HG03066 (cell line): ENCODE results near the gene MYRF.
A peak's percentile ranks its signal among the peaks of the same experiment; 100 is the strongest.

Experiments used
- ATAC-seq: cut with Tn5 transposase; IDR thresholded peaks from one replicate; pipeline ENCODE4 v1.9.1; 2021; ENCODE audit warnings: low read depth; ENCODE audit not compliant: unreplicated experiment

The MYRF gene

DNA sequence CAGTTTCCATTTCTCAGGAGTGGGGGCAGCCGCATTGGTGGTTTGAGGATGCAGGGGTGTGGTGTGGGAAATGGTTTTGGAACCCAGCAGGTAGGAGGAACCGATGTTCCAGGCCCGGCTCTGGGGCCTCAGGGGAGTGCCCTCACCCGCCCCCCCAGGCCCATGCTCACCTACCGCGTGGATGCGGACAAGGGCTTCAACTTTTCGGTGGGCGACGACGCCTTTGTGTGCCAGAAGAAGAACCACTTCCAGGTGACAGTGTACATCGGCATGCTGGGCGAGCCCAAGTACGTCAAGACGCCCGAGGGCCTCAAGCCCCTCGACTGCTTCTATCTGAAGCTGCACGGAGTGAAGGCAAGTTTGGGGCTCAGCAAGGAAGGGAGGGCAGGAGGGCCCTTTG is 21.4 kb downstream of the MYRF start:
- ATAC-seq = no peak

DNA sequence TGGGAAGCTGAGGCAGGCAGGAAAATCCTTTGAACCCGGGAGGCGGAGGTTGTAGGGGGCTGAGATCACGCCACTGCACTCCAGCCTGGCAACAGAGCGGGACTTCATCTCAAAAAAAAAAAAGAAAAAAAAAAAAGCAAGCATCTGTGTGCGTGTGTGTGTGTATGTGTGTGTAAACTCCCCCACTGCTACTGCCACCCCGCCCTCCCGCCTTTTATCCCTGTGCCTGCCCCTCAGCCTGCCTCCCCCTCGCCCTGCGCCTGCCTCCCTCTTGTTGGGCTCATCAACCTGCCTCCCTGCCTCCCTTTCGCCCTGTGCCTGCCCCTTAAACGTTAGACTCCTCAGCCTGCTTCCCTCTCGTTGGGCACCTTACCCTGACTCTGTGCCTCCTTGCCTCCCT is 22.0 kb downstream of the MYRF start:
- ATAC-seq = no peak

DNA sequence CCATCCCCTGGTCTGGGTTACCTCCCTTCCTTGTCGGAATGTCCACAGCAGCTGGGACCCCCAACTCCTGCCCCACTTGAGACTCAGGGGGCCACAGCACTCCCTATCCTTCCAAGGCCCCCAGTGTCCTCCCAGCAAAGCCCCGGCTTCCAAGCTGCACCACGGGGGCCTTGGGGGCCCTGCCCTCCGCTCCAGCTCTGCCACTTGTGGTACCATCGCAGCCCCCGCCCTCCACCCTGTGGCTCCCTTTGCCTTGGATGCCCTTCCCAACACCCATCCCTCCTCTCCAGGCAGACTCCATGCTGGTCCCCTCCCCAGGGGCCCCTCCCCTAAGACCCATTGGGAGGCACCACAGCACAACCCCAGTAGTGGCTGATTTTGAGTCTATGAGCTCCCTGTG is 22.7 kb downstream of the MYRF start:
- ATAC-seq = no peak

DNA sequence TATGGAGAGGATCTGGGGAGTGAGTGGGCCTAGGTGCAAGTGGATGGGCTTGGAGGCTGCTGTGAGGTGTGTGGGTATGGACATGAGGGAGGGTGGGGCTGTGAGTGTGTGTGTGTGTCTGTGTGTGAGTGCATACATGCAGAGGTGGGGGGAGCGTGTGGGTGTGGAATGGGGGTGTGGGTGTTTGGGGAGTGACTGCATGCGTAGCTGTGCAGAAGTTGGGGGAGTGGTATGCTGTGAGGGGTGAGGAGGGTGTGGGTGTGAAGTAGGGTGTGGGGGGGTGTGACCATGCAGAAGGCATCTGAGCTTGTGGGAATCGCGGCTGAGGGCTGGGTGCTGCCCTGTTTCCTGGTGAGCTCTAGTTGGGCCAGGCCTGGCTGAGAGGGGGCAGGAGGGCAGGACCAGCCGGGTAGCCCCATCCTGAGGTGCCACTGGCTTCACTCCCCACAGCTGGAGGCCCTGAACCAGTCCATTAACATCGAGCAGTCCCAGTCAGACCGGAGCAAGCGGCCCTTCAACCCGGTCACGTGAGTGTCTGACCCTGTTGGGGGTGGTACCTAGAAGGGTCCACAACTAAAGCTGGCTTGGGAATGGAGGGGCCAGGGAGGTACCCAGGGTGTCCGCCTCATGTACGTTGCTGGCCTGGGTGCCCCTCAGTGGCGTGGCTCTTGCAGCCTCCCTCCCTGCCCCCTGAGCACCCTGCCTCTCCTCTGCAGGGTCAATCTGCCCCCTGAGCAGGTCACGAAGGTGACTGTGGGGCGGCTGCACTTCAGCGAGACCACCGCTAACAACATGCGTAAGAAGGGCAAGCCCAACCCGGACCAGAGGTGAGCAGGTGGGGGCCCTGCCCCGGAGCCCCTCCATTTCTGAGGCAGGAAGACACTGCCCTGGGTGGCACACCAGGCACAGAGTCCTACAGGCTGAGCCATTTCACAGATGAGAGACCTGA is 23.4 kb downstream of the MYRF start:
- no peak for ATAC-seq

DNA sequence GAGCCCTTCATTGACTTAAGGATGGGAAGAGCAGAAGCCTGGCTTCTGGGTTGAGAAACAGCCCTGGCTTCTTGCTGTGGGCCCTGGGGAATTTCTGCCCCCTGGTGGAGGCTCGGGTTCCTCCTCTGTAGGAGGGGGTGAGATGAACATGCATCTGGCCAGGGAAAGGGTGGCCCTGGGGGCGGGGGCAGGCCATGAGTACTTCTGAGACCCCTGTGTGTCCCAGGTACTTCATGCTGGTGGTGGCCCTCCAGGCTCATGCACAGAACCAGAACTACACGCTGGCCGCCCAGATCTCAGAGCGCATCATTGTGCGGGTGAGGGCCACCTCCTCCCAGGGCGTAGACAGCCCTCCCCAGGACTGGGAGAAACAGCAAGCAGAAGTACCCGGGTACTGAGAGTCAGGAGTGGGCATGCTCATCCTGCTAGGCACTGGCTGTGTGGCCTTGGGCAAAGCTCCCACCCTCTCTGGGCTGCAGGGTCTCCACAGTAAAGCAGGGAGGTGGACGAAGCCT is 24.2 kb downstream of the MYRF start:
- ATAC-seq = no peak

DNA sequence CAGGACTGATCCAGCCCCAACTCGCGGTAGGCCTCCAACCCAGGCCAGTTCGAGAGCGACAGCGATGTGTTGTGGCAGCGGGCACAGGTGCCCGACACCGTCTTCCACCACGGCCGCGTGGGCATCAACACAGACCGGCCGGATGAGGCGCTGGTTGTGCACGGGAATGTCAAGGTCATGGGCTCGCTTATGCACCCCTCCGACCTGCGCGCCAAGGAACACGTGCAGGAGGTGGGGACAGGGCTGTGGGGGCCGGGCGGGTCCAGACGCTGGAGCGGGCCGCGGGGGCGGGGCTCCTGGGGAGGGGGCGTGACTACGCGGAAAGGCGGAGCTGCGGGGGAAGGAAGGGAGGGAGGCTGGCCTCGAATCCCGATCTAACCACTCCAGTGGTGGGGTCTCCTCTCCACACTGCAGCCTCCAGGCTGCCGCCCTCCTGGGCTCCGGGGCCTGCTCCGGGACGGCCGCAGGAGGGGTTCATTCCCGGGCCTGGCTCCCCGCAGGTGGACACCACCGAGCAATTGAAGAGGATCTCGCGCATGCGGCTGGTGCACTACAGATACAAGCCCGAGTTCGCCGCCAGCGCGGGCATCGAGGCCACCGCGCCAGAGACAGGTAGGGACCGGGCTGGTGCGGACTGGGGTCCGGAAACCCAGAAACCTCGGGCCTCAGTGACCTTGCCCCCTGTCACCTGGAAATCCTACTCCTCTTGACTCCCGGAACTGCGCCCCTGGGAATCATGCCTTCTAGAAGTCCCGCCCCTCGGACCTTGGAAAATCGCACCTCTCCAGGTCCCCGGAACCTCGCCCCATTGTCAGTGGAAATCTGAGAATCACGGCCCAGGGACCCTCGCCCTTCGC is 25.0 kb downstream of the MYRF start:
- ATAC-seq = no peak

DNA sequence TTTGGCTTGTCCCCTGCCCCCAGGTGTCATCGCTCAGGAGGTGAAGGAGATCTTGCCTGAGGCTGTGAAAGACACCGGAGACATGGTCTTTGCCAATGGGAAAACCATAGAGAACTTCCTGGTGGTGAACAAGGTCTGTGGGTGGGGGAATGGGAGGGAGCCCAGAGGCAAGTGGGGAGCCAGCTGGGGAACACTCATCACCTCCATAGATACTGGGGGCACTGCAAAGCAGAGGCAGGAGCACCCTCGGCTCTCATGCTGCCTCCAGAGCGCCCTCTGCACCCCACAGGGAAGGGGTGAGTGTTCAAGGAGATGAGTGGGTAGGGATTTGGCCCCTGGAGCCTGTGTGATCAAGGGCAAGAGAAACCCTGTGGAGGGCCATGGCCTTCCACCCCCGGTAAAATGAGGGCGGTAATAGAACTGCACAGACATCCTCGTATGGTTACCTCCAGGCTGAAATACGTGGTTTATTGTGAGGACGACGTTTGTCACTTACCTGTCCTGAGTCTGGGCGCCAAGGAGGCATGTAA is 26.0 kb downstream of the MYRF start:
- ATAC-seq = no peak

DNA sequence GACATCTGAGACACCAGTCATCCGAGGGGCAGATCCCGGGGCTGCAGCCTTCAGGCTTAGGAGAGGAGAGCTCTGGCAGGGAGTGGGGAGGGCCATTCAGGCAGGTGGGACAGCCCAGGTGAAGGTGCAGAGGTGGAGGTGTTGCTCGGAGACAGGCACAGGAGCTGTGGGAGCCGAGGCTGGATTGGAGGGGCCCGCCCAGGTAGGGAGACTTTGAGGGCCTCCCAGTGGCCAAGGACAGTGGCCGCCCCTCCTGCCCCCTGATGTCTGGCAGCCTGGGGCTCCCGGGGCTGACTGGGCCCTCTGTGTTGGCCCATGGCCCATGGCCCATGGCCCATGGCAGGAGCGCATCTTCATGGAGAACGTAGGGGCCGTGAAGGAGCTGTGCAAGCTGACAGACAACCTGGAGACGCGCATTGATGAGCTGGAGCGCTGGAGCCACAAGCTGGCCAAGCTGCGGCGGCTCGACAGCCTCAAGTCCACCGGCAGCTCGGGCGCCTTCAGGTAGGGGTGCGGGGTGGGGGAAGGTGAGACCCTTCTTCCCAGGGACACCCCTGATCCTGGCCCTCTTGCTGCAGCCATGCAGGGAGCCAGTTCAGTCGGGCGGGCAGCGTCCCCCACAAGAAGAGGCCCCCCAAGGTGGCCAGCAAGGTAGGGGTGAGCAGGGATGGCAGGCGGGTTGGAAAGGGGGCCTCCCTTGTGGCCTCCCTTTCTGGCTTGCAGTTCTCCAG is 26.6 kb downstream of the MYRF start:
- no peak for ATAC-seq

DNA sequence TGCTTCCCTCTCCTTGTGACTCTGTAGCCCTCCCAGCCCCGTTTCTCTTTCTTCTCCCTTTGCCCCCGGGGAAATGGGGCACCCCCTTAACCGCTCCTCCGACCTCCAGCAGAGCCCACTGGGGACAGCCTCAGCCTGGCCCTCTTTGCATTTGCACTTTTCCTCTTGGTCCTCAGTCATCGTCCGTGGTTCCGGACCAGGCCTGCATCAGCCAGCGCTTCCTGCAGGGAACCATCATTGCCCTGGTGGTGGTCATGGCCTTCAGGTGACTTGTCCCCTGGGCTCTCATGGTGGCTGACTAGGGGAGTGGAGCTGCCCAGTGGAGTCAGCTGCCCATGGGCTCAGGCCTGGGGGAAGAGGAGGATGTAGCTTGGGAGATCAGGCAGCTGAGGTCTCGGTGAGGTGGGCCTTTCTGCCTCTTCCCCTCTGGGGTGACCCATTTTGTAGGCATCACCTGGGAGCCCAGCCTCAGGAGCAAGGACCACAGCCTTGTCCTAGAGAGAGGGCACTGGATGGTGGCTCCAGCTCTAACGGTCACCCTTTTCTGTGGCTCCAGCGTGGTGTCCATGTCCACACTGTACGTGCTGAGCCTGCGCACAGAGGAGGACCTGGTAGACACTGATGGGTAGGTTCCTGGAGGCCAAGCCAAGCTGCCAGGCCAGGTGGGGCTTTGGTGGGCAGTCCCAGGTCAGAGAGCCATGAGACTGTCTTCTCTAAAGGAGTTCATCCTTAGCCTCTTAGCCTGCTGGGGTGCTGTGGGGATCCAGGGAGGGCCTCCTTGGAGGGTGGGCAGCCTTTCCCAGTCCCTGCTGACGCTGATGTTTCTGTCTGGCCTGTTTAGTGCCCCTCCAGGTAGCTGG is 27.5 kb downstream of the MYRF start:
- ATAC-seq = no peak

DNA sequence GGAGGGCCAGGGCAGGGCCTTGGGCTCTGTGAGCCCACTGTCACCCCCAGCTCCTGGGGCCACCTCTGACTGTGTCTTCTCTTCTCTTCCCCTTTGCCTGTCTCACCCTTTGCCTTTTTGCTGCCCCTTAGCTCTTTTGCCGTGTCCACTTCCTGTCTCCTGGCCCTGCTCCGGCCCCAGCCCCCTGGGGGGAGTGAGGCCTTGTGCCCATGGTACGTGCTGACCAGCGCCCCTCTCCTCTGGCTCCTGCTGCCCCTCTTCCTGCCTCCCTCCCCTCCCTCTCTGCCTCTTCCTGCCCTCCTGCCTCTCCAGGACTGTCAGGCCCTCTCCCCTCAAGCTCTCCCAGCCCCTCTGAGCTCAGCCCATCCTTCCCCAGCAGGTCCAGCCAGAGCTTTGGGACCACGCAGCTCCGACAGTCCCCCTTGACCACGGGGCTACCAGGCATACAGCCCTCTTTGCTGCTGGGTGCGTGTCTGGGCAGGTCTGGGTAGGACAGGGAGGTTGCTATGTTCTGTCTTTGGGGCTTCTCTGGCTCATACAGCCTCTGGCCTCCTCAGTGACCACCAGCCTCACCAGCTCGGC is 28.2 kb downstream of the MYRF start:
- ATAC-seq = no peak

DNA sequence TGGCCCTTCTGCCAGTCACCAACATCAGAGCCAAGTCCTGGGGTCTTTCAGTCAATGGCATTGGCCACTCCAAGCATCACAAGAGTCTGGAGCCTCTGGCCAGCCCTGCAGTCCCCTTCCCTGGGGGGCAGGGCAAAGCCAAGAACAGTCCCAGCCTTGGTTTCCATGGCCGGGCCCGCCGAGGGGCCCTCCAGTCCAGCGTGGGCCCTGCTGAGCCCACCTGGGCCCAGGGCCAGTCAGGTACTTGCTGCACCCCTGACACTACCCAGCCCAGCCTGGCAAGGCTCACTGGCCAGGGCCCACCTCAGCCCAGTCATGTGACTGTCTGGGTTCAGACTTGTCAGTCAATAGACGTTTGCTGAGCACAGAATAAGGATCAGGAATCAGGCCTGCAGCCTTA is 29.1 kb downstream of the MYRF start:
- ATAC-seq = no peak

DNA sequence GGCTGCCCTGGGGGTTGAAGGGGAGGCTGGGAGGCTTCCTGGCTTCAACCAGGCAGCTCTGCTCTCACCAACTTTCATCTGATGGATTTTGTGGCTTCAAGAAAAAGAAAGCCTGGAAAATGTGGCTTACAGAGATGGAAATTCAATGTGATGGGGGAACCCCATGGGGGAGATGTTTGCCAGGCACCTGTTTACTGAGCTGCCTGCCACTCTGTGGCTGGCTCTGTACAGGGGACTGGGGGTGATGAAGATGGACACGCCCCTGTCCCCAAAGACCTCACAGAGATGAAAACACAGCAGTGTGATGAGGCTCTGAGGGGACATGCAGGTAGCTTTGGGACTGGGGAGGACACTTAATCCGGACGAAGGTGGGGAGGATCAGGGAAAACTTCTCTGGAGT is 29.9 kb downstream of the MYRF start:
- no peak for ATAC-seq

DNA sequence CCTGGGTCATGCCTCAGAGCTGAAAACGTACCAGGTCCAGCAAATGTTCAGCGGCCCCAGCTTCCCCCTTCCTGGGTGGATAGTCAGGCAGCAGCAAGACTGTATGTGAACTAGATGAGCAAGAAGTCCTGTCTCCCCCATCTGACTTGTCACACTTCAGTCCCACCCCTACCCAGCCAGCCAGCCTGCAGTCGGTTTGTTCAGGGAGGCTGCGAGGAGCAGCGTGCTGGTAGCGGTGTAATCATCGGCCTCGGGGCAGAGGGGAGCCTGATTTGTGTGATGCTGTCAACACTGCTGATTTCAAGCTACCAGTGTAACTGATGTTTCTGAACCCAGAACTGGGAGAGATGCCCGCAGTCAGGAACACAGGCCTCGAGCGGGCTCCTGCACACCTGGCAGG is 30.4 kb downstream of the MYRF start:
- ATAC-seq = no peak

DNA sequence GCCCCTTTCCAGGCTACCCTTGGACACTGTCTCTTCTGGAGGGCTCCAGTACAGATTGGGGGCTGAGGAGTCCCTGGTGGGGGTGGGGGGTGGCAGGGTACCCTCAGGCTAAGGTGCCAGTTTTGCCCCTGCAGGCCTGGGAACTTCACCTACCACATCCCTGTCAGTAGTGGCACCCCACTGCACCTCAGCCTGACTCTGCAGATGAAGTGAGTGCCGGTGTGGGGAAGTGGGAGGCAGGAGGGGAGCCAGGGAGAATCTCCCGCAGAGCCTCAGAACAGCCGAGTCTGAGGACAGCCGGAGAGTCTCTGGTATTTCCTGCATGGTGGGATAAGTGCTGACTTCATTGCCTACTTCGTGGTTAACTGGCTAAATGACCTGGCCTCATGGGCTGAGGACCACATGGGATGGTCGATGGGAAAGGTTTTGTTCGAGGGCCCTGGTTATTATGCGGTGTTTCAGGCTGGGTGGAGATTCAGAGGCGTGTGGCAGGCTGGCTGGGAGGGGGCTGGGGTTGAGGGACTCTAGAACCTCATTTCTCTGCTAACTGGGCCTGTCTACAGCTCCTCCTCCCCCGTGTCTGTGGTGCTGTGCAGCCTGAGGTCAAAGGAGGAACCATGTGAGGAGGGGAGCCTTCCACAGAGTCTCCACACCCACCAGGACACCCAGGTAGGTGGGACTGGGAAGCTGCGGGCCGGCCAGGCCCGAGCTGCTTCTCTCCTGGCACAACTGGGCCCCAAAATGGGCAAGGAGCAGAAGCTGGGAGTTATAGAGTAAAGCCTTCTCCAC is 31.5 kb downstream of the MYRF start:
- ATAC-seq = no peak

DNA sequence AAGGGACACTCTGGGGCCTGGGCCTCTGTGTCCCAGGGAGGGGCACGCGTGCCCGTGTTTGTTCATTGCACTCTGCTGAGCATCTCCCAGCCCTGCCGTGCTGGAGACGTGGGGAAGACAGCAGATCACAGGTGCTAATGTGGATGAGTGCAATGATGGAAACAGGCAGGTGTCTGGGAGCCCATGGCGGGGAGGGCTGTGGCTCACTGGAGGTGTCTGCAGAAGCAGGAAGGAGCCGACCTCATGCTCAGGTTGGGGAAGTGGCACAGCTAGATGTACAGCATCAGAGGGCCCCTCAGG is 32.0 kb downstream of the MYRF start:
- no peak for ATAC-seq

DNA sequence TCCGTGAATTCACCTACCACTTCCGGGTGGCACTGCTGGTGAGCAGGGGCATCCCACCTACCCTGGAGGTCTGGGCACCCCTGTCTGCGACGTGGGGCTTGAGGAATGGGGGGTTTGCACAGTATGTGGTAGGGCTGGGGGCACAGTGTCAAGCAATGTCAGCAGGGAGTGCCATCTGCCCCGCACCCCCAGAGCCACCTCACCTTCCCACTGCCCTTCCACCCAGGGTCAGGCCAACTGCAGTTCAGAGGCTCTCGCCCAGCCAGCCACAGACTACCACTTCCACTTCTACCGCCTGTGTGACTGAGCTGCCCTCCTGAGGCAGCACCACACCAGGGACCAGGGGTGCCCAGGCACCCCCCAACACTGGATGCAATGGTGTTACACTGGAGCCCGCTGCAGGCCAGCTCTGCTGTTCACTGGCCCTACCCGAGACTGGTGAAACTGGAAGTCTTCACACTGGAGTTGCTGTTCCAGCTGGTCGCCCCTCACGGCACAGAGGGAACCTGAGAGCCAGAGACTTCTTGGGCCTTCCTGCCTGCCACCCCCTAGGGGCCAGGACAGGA is 33.5 kb downstream of the MYRF start:
- ATAC-seq = no peak

DNA sequence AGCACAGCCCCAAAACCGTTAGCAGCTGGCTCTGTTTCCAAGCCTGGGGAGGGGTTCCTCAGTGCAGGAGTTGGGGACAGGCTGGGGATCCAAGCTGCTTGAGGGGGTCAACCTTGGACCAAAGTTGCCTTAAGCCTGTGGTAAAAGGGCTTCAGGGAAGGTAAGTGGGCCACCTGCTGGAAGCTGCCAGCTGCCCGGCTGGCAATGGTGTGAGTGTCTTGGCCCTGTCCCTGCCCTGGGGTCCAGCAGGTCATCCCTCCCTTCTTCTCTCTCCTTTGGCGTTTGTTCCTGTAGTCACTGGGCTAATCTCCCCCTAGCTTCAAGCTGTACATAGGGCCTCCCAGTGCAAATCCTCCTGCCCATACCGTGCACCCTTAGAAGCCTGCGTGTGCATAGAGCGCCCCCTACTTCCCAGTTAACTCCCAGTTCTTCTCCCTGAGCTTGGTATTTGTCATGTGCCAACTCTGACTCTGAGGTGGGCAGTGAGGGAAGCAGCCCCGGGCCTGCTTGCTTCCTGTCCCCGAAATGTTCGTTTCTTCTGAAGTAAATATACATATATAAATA is 35.6 kb downstream of the MYRF start:
- ATAC-seq = no peak

DNA sequence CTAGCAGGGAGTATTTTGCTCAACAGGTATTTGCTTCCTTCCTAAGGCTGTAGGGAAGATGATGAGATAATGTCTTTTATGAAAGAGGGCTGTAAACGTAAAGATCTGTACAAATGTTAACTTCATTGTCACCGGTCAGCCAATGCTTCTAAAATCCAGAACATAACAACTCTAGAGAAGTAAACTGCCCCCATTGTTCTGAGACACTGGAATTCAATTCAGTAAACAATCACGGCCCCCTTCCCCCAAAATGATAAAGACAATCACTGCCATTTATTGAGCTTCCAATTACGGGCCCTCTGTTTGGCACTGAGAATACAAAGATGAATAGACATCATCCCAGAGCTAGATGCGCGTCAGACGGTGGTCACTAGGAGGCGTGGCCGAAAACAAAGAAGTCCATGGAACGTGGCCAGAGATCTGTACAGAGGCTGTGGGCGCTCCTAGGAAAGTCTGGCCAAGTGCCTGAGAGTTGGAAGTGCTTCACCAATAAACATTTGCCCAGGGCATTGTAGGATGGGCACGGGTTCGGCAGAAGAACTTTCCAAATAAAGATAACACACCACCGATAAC is 39.4 kb downstream of the MYRF start:
- peak; percentile 25 for ATAC-seq
